Kidney epithelial cell (primary cell): Measurements from ENCODE around the gene NKAIN4. TPM values are rescaled to one million over a fixed set of nuclear protein-coding genes. Genes with fewer than 3 reads are reported as not detected.

Experiments
- DNase-seq: peaks from one replicate; pipeline ENCODE4 v3.0.0-alpha.2; 2010; ENCODE audit warnings: low read depth
- H3K27me3 ChIP-seq: 2 replicates; pipeline ENCODE4 v1.6.0; 2011; ENCODE audit warnings: low read length; ENCODE audit not compliant: control insufficient read depth, insufficient read depth
- H3K36me3 ChIP-seq: 2 replicates; pipeline ENCODE4 v1.5.1; 2011; ENCODE audit warnings: low read length; ENCODE audit not compliant: control insufficient read depth, insufficient read depth
- H3K4me3 ChIP-seq: 2 replicates; pipeline ENCODE4 v1.5.1; 2011; ENCODE audit warnings: low read depth, mild to moderate bottlenecking, control low read depth, low read length
- total RNA-seq: library from RNA; depleted of rRNA; stranded (reverse); fragments of >200 nt; gene quantifications from 2 replicates; pipeline ENCODE4 v1.2.3, GENCODE V29; 2015
- TF ChIP-seq, protein P1 (sequence below): IDR thresholded peaks from 2 replicates; pipeline ENCODE4 v1.5.1; 2011; ENCODE audit warnings: mild to moderate bottlenecking, moderate library complexity, low read length, control low read depth, inconsistent platforms; ENCODE audit not compliant: insufficient read depth, poor library complexity, severe bottlenecking

NKAIN4 gene
- total RNA-seq, 1 donor from 2014 or later, result 65.4 TPM

DNA sequence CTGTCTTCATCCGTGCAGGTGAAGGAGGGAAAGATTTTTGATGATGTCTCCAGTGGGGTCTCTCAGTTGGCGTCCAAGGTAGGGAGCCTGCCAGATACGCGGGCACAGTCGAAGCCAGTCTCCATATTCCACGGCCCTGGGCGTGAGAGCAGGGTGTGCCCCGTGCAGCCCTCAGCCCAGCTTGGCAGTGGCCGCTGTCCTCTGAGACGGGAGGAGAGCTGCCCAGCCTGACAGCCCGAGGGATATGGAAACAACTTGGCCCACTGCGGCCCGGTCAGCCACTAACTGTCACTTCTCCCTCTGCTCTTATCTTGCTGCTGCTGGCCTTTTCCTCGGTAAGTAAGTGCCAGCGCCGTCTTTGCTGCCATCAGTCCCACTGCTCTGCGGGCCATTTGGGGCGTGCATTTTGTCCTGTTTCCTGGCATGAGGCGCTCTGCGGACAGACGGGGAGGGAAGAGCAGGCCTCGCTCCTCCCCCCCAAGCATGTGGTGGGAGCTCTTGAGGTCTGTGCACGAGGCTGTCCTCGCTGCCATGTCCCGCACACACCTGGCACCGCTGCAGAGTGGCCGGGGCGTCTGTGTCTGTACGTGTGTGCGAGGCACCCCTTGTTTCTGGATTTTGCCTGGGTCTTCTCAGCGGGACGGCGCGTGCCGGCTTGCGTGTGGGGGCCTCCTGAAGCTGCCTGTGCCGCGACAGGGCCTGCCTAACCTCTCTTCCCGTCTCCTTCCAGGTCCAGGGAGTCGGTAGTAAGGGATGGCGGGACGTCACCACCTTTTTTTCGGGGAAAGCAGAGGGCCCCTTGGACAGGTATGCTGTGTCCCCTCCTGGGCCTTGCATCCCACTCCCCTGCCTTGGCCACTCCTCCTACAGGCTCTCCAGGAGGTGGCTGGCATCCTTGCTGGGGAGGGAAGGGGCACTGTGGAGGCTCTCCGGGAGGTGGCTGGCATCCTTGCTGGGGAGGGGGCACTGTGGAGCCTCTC, 31.7 kb upstream of the NKAIN4 start:
- TF ChIP-seq, protein P1, sequence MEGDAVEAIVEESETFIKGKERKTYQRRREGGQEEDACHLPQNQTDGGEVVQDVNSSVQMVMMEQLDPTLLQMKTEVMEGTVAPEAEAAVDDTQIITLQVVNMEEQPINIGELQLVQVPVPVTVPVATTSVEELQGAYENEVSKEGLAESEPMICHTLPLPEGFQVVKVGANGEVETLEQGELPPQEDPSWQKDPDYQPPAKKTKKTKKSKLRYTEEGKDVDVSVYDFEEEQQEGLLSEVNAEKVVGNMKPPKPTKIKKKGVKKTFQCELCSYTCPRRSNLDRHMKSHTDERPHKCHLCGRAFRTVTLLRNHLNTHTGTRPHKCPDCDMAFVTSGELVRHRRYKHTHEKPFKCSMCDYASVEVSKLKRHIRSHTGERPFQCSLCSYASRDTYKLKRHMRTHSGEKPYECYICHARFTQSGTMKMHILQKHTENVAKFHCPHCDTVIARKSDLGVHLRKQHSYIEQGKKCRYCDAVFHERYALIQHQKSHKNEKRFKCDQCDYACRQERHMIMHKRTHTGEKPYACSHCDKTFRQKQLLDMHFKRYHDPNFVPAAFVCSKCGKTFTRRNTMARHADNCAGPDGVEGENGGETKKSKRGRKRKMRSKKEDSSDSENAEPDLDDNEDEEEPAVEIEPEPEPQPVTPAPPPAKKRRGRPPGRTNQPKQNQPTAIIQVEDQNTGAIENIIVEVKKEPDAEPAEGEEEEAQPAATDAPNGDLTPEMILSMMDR, result no peak
- peaks cover 1% of the 10 kb centered on the region for H3K36me3 ChIP-seq
- DNase-seq, result no peak
- no peak overlapping the region for H3K4me3 ChIP-seq
- H3K27me3 ChIP-seq, result no peaks in the 10 kb centered on the region

DNA sequence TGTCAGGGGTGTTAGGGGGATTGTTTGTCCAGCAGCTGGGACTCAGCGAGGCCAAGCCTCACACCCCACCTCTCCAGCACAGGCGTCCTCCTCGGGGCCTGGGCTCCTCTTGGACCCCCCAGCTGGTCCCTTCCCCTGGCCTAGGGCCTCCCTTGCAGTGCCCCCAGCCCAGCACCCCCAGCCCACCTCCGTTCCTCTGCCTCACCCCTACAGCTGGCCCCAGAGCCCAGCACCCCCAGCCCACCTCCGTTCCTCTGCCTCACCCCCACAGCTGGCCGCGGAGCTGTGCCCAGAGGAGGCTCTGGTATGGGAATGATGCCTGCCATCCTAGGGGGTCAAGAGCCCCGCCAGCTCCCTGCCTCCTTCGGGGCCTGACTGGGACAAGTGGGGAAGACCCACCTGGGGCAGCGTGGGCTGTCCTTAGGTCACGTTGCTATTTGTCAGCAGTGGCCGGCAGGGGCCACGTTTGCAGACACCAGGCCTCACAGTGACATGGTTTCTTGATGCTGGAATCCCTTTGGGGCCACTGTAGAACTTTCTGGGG, 30.8 kb upstream of the NKAIN4 start:
- DNase-seq, result no peak
- TF ChIP-seq, protein P1, result no peak
- Histone ChIP-seq H3K4me3 (no peak overlapping the region), H3K27me3 (no peaks in the 10 kb centered on the region), H3K36me3 (peaks cover 1% of the 10 kb centered on the region)

DNA sequence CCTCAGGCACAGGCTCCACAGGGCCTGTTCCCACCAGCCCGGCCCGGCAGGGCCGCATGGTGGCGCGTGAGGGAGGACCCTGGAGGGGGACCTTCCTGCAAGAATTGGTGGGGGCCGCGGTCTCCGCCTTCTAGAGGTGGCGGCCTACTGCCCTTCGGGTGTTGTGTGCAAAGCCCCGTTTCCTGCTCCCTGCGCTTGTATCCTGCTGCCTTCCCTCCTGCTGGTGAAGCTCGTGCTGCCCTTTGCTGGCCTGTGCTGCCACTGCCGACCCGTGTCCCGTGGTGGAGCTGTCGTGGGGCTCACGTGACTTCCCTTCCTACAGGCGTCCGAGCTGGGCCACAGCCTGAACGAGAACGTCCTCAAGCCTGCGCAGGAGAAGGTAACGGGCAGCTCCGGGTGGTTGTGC, 30.3 kb upstream of the NKAIN4 start:
- no peak overlapping the region for H3K4me3 ChIP-seq
- no peaks in the 10 kb centered on the region for H3K27me3 ChIP-seq
- H3K36me3 ChIP-seq, result peaks cover 1% of the 10 kb centered on the region
- TF ChIP-seq, protein P1, result no peak
- DNase-seq, result no peak

DNA sequence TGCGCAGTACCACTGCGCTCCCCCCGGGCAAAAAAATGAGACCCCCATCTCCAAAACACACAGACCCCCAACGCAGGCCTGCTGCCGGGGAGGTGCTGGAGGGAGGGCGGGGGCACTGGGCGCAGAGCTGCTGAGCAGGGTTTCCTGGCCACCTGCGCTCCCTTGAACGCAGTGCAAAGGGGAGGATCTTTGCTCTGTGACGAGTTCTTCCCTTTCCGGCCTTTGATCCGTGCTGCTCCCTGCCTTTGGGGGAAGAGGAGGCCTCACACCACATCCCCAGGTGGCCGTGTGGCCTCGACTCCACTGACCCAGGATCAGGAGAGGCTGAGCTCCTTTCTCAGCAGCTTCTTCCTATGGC, 29.8 kb upstream of the NKAIN4 start:
- peaks cover 1% of the 10 kb centered on the region for H3K36me3 ChIP-seq
- no peak for DNase-seq
- no peak overlapping the region for H3K4me3 ChIP-seq
- H3K27me3 ChIP-seq, result no peaks in the 10 kb centered on the region
- TF ChIP-seq, protein P1, result no peak

DNA sequence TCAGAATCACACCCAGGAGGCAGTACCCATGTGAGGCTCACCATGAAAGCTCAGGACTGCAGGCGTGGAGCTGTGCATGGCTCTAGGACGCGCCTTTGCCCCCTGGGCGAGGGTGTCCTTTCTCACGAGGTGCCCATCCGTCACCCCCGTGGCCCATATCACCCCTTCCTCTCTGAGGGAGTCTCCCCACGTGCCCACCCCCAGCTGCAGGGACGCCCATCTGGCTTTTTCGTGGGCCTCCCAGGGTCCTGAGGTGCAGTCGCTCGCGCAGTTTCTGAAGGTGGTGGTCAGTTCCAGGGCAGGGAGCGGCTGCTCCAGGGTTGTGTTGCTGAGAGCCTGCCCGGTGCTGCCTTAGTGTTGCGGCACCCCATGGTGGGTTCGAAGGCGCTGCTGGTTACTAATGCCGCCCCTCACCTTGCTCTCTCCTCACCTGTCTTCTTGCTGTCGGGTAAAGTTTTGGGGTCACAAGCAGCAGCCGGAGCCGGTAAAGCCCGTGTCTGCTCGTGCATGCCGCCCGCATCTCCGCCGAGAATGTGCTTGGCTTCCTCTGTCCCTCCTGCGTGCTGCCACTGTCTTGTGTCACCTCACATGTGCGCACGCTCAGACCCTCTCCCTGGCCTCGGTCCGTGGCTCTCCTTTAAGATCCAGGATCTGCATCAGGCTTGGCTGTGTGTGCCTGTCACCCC, 29.3 kb upstream of the NKAIN4 start:
- Histone ChIP-seq H3K36me3 (peaks cover 1% of the 10 kb centered on the region), H3K4me3 (no peak overlapping the region), H3K27me3 (no peaks in the 10 kb centered on the region)
- no peak for DNase-seq
- TF ChIP-seq, protein P1, result no peak
